Stomach (tissue), 9 donors: ENCODE results near the gene NIPAL1. TPM values are rescaled to one million over a fixed set of nuclear protein-coding genes. Genes with fewer than 3 reads are reported as not detected.

Experiments
- DNase-seq, 2 donors: peaks; one replicate each; pipeline versions ENCODE4 v3.0.0 to v3.0.0-alpha.2; 2013 to 2019
- H3K27ac ChIP-seq, 5 donors: fragments of 200-600 bp in 4 of 5; sonication (generic) in 4 of 5; one replicate each; pipeline ENCODE4 v1.5.1; 2013 to 2019; ENCODE audit warnings: mild to moderate bottlenecking in 1 of 5, moderate library complexity in 1 of 5
- H3K27me3 ChIP-seq, 3 donors: fragments of 200-600 bp; sonication (generic); one replicate each; pipeline ENCODE4 v1.5.1; 2017 to 2019; ENCODE audit warnings: mixed run types in 1 of 3
- H3K36me3 ChIP-seq, 4 donors: fragments of 200-600 bp; sonication (generic); 1 replicate in 3 of 4; 2 replicates in 1 of 4; pipeline ENCODE4 v1.5.1; 2016 to 2019
- H3K4me1 ChIP-seq, 4 donors: fragments of 200-600 bp; sonication (generic); one replicate each; pipeline ENCODE4 v1.5.1; 2016 to 2019
- H3K4me3 ChIP-seq, 4 donors: fragments of 200-600 bp; sonication (generic) in 3 of 4; one replicate each; pipeline ENCODE4 v1.5.1; 2016 to 2019; ENCODE audit warnings: mild to moderate bottlenecking in 1 of 4
- H3K9me3 ChIP-seq, 4 donors: fragments of 200-600 bp; sonication (generic); one replicate each; pipeline ENCODE4 v1.5.1; 2016 to 2019
- CTCF ChIP-seq, 7 experiments: fragments of 450-650 bp in 4 of 7; fragments of 200-600 bp in 3 of 7; sonication (generic) in 3 of 7; IDR thresholded peaks; one replicate each; pipeline ENCODE4 v1.5.1; 2016 to 2019; ENCODE audit warnings: antibody characterized with exemption in 7 of 7, control low read depth in 2 of 7, mild to moderate bottlenecking in 1 of 7
- EP300 ChIP-seq: sonication (generic); formaldehyde crosslinking; IDR thresholded peaks from one replicate; pipeline ENCODE4 v1.6.1; 2017; ENCODE audit warnings: antibody characterized with exemption
- POLR2A ChIP-seq, 4 donors: fragments of 450-650 bp; IDR thresholded peaks; one replicate each; pipeline ENCODE4 v1.6.1; 2016; ENCODE audit warnings: antibody characterized with exemption in 4 of 4, control low read depth in 2 of 4, mild to moderate bottlenecking in 1 of 4, moderate library complexity in 1 of 4
- POLR2AphosphoS5 ChIP-seq, 3 donors: sonication (generic); formaldehyde crosslinking; IDR thresholded peaks; one replicate each; pipeline ENCODE4 v1.6.1; 2016; ENCODE audit warnings: antibody characterized with exemption in 3 of 3
- WGBS, 5 donors: extraction: QIAGEN DNeasy Blood & Tissue Kit in 3 of 5; methylation state at CpG; one replicate each; pipeline versions ENCODE4 v1.1.5 to v1.1.7; 2013 to 2018; 5-methylcytosine and 5-hydroxymethylcytosine counted together
- intact Hi-C: fragments of 100-400 bp; cut with DNase I; formaldehyde crosslinking; loops from one replicate; pipeline ENCODE4 v1.15.1; 2023; ENCODE audit warnings: low total_unique reads
- polyA plus RNA-seq, 3 donors: library from polyadenylated mRNA; stranded (reverse); fragments of 200-250 nt; gene quantifications; one replicate each; pipeline ENCODE4 v1.2.3, GENCODE V29; 2013
- total RNA-seq, 5 donors: library from RNA; depleted of rRNA; stranded (reverse); fragments of >200 nt; gene quantifications; one replicate each; pipeline versions ENCODE4 v1.1.0 to v1.2.3, GENCODE V29; 2014 to 2016
- donor health status: healthy with polysubstance abuse.
- donor health status: Bipolar disorder and iron deficiency.
- donor health status: healthy.

NIPAL1 gene
- total and polyA plus RNA-seq, 8 donors: under 0.01 to 22.0 (median 2.9) TPM; not detected in 1

GRCh38 chr4:48021100-48021499 lies 4.5 kb downstream of the NIPAL1 start:
- no peak for TF ChIP-seq POLR2AphosphoS5 (IDR thresholded peaks at IDR 0.05)
- no peak for TF ChIP-seq CTCF (IDR thresholded peaks at IDR 0.05)
- TF ChIP-seq POLR2A (IDR thresholded peaks at IDR 0.05): no peak
- TF ChIP-seq EP300: no peak
- 7 to 100% (median 49%) methylated on average over 1 of the region's 1 CpG for WGBS, 5 donors
- Histone ChIP-seq H3K27ac (no peak overlapping the region), H3K9me3 (no peaks in the 10 kb centered on the region), H3K27me3 (peaks cover 0 to 18% (median 0%) of the 10 kb centered on the region in 3 donors), H3K36me3 (peaks cover 0 to 12% (median 2%) of the 10 kb centered on the region in 4 donors), H3K4me3 (no peak overlapping the region), H3K4me1 (peaks cover 10 to 18% (median 15%) of the 10 kb centered on the region in 4 donors)
- no peak for DNase-seq
- intact Hi-C loops: no loop called here

GRCh38 chr4:48022192-48022799 lies 5.7 kb downstream of the NIPAL1 start:
- Histone ChIP-seq H3K4me1 (peaks cover 3 to 9% (median 5%) of the 10 kb centered on the region in 4 donors), H3K4me3 (no peak overlapping the region), H3K27ac (no peak overlapping the region), H3K36me3 (peaks cover 0 to 12% (median 2%) of the 10 kb centered on the region in 4 donors), H3K9me3 (no peaks in the 10 kb centered on the region), H3K27me3 (peaks cover 0 to 6% (median 0%) of the 10 kb centered on the region in 3 donors)
- WGBS, 5 donors: 39 to 55% (median 50%) methylated on average over 3 of the region's 3 CpGs
- no peak for DNase-seq
- intact Hi-C loops: no loop called here
- TF ChIP-seq CTCF (IDR thresholded peaks at IDR 0.05) (no peak), POLR2AphosphoS5 (IDR thresholded peaks at IDR 0.05) (no peak), POLR2A (IDR thresholded peaks at IDR 0.05) (no peak), EP300 (no peak)

GRCh38 chr4:48024522-48024921 lies 8.0 kb downstream of the NIPAL1 start:
- no peak for DNase-seq
- no peak overlapping the region for H3K27ac ChIP-seq
- 76 to 94% (median 90%) methylated on average over 4 of the region's 4 CpGs for WGBS, 5 donors

GRCh38 chr4:48025005-48025404 lies 8.4 kb downstream of the NIPAL1 start:
- 43 to 48% (median 46%) methylated on average over 2 of the region's 2 CpGs for WGBS, 5 donors
- TF ChIP-seq POLR2AphosphoS5 (IDR thresholded peaks at IDR 0.05) (no peak), CTCF (IDR thresholded peaks at IDR 0.05) (no peak)
- no peaks in the 10 kb centered on the region for H3K27me3 ChIP-seq
- H3K4me3 ChIP-seq: no peak overlapping the region
- no peaks in the 10 kb centered on the region for H3K4me1 ChIP-seq
- peak in 1 of 2 donors; percentile 36 for DNase-seq
- H3K9me3 ChIP-seq: no peaks in the 10 kb centered on the region
- no peak overlapping the region for H3K27ac ChIP-seq
- peaks cover 0 to 12% (median 2%) of the 10 kb centered on the region in 4 donors for H3K36me3 ChIP-seq
- intact Hi-C loops: no loop called here

More at GRCh38 chr4:48024522-48024921, 8.0 kb downstream of the NIPAL1 start:
- Histone ChIP-seq H3K36me3 (peaks cover 0 to 12% (median 2%) of the 10 kb centered on the region in 4 donors), H3K9me3 (no peaks in the 10 kb centered on the region), H3K4me3 (no peak overlapping the region), H3K27me3 (no peaks in the 10 kb centered on the region), H3K4me1 (no peaks in the 10 kb centered on the region)
- intact Hi-C loops: no loop called here
- TF ChIP-seq POLR2AphosphoS5 (IDR thresholded peaks at IDR 0.05): no peak
- TF ChIP-seq CTCF (IDR thresholded peaks at IDR 0.05): no peak
- TF ChIP-seq POLR2A (IDR thresholded peaks at IDR 0.05): no peak
- TF ChIP-seq EP300: no peak
